Right atrium auricular region (tissue), 2 donors: ENCODE measurements around the gene HCFC1R1. TPM values are rescaled to one million over a fixed set of nuclear protein-coding genes. Genes with fewer than 3 reads are reported as not detected.
A peak's percentile ranks its signal among the peaks of the same experiment; 100 is the strongest.

Experiments used
- DNase-seq: peaks from one replicate; pipeline ENCODE4 v3.0.0-alpha.2; 2019; ENCODE audit warnings: low spot score
- H3K27ac ChIP-seq, 2 donors: fragments of 200-600 bp; sonication (generic); 1 replicate in 1 of 2; 2 replicates in 1 of 2; pipeline ENCODE4 v1.5.1; 2016 to 2019
- H3K27me3 ChIP-seq, 2 donors: fragments of 200-600 bp; sonication (generic); one replicate each; pipeline versions ENCODE4 v1.5.1 to v1.6.0; 2017 to 2019
- H3K36me3 ChIP-seq: fragments of 200-600 bp; sonication (generic); one replicate; pipeline ENCODE4 v1.5.1; 2016
- H3K4me1 ChIP-seq, 2 donors: fragments of 200-600 bp; sonication (generic); one replicate each; pipeline versions ENCODE4 v1.5.1 to v1.6.0; 2017 to 2019
- H3K4me3 ChIP-seq, 2 donors: fragments of 200-600 bp; sonication (generic); 1 replicate in 1 of 2; 2 replicates in 1 of 2; pipeline ENCODE4 v1.5.1; 2017 to 2019; ENCODE audit warnings: mild to moderate bottlenecking in 1 of 2, moderate library complexity in 1 of 2
- H3K9me3 ChIP-seq, 2 donors: fragments of 200-600 bp; sonication (generic); one replicate each; pipeline ENCODE4 v1.5.1; 2019
- CTCF ChIP-seq, 2 donors: fragments of 200-600 bp; sonication (generic); IDR thresholded peaks; one replicate each; pipeline ENCODE4 v1.5.1; 2019; ENCODE audit warnings: antibody characterized with exemption in 2 of 2
- total RNA-seq, 2 donors: library from RNA; depleted of rRNA; stranded (reverse); fragments of >200 nt; gene quantifications; one replicate each; pipeline ENCODE4 v1.1.0, GENCODE V29; 2016

HCFC1R1 gene
- total RNA-seq, 2 donors from 2014 or later = 22.5 to 33.1 TPM

DNA sequence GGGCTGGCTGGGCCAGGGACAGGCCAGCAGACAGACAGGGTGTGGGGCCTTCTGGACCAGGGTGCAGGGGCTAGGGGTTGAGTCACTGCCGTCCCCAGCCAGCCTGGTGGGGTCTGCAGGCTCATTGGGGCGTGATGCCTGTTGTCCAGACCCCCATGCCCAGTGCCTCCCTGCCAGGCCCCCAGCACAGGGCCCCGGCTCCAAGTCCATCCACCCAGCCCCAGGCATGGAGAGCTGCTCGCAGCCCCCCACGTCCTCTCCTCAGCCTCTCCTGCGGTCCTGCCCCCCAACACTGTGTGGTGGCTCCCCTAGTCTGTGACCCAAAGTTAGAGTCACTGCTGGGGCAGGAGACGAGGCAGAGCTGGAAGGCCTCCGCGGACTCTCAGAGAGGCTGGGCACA lies 36.5 kb downstream of the HCFC1R1 start:
- peaks cover 0 to 33% of the 10 kb centered on the region in 2 donors for H3K4me1 ChIP-seq
- no peak for TF ChIP-seq CTCF (IDR thresholded peaks at IDR 0.05)
- H3K36me3 ChIP-seq = no peaks in the 10 kb centered on the region
- H3K9me3 ChIP-seq = no peaks in the 10 kb centered on the region
- no peak overlapping the region for H3K4me3 ChIP-seq
- no peak for DNase-seq
- no peak overlapping the region for H3K27ac ChIP-seq
- no peaks in the 10 kb centered on the region for H3K27me3 ChIP-seq

DNA sequence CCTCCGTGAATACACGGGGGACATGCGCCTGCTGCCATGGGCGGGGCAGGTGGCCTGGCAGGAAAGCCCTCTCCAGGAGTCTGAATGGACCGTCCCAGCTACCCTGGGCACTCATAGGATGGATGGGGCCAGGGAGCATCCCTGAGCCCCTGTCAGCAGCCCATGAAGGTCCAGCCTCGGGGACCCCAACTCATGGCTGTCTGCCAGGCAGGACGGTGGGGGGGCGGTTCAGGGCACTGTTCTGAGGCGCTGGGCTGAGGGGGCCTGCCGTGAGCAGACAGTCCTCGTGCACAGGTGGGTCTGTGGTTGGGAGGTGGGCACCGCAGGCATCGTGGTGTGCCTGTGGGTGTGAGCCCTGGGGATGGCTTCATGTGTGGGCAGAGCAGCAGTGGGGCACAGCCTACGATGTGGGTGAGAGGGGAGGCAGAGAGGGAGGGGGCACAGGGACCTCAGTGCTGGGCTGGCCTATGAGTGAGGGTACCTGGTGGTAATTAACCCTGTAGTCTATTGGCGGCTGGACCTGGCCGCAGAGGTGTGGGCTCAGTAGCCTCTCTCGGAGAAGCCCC lies 37.0 kb downstream of the HCFC1R1 start:
- Histone ChIP-seq H3K27ac (peak overlapping the region; percentile 80 to 90), H3K4me3 (no peak overlapping the region), H3K36me3 (no peaks in the 10 kb centered on the region), H3K4me1 (peaks cover 0 to 33% of the 10 kb centered on the region in 2 donors), H3K9me3 (no peaks in the 10 kb centered on the region), H3K27me3 (no peaks in the 10 kb centered on the region)
- TF ChIP-seq CTCF (IDR thresholded peaks at IDR 0.05) = no peak
- DNase-seq = no peak

GRCh38 chr16:2985893-2986355 lies 37.8 kb downstream of the HCFC1R1 start:
- Histone ChIP-seq H3K9me3 (no peaks in the 10 kb centered on the region), H3K27me3 (no peaks in the 10 kb centered on the region), H3K4me3 (no peak overlapping the region), H3K27ac (peak overlapping the region; percentile 80 to 90), H3K36me3 (no peaks in the 10 kb centered on the region), H3K4me1 (peaks cover 0 to 37% of the 10 kb centered on the region in 2 donors)
- no peak for TF ChIP-seq CTCF (IDR thresholded peaks at IDR 0.05)
- no peak for DNase-seq

DNA sequence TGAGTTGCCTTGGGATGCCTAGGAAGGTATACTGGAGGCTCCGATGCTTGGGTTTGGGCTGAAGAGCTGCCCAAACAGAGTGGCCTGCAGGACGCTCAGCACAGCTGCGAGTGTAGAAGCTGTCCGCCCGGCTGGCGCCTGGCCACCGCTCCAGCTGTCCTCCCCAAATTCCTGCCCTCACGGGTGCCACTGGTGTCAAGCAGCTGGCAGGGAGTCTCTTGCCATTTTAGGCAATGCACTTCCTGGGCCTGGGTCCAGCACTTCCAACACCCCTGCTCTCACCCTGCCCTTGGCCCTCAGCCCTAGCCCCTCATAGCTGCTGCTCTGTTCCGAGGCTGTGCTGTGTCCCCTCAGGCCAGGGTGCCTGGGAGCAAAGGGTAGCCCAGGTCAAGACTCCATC lies 38.3 kb downstream of the HCFC1R1 start:
- Histone ChIP-seq H3K27me3 (no peaks in the 10 kb centered on the region), H3K27ac (peak overlapping the region; percentile 80 to 90), H3K4me3 (no peak overlapping the region), H3K36me3 (no peaks in the 10 kb centered on the region), H3K9me3 (no peaks in the 10 kb centered on the region), H3K4me1 (peaks cover 0 to 41% of the 10 kb centered on the region in 2 donors)
- no peak for DNase-seq
- no peak for TF ChIP-seq CTCF (IDR thresholded peaks at IDR 0.05)

DNA sequence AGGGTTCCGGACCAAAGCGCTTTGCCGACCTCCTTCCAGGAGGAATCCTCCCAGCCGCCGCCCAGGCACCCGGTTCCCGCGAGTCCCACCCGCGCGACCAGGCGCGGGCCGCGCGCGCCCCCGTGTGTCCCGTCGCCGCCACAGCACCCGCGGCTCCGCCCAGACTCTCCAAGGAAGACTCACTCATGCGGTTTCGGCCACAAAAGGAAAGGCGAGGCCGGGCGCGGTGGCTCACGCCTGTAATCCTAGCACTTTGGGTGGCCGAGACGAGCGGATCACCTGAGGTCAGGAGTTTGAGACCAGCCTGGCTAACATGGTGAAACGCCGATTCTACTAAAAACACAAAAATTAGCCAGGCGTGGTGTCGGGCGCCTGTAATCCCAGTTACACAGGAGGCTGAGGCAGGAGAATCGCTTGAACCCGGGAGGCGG lies 40.0 kb downstream of the HCFC1R1 start:
- H3K27me3 ChIP-seq = no peaks in the 10 kb centered on the region
- H3K9me3 ChIP-seq = no peaks in the 10 kb centered on the region
- H3K27ac ChIP-seq = peak overlapping the region in 1 of 2 donors; percentile 11
- TF ChIP-seq CTCF (IDR thresholded peaks at IDR 0.05) = peak; percentile 98
- peaks cover 0 to 51% of the 10 kb centered on the region in 2 donors for H3K4me1 ChIP-seq
- peak overlapping the region in 1 of 2 donors; percentile 31 for H3K4me3 ChIP-seq
- DNase-seq = peak; percentile 88
- no peaks in the 10 kb centered on the region for H3K36me3 ChIP-seq

- no peak for TF ChIP-seq CTCF (IDR thresholded peaks at IDR 0.05)
- Histone ChIP-seq H3K9me3 (no peaks in the 10 kb centered on the region), H3K36me3 (no peaks in the 10 kb centered on the region), H3K27me3 (no peaks in the 10 kb centered on the region), H3K4me3 (no peak overlapping the region), H3K4me1 (peaks cover 0 to 51% of the 10 kb centered on the region in 2 donors), H3K27ac (no peak overlapping the region)
- no peak for DNase-seq
Observed at GRCh38 chr16:2982402-2982801, 41.3 kb downstream of the HCFC1R1 start.
